Ovary (tissue), 9 donors: ENCODE measurements around the gene IFIT1. TPM values are rescaled to one million over a fixed set of nuclear protein-coding genes. Genes with fewer than 3 reads are reported as not detected.

ENCODE experiments used
- DNase-seq, 5 donors: peaks; one replicate each; pipeline ENCODE4 v3.0.0-alpha.2; 2019 to 2020
- H3K27ac ChIP-seq, 2 donors: fragments of 200-600 bp; one replicate each; pipeline versions ENCODE4 v1.5.1 to v1.8.0; 2019 to 2022
- H3K27me3 ChIP-seq: fragments of 200-600 bp; one replicate; pipeline ENCODE4 v1.8.0; 2022
- H3K36me3 ChIP-seq: fragments of 200-600 bp; sonication (generic); one replicate; pipeline ENCODE4 v1.5.1; 2019
- H3K4me1 ChIP-seq: one replicate; pipeline ENCODE4 v1.8.1; 2013; ENCODE audit warnings: mild to moderate bottlenecking, moderate library complexity; ENCODE audit not compliant: insufficient read depth
- H3K4me3 ChIP-seq: fragments of 200-600 bp; sonication (generic); one replicate; pipeline ENCODE4 v1.5.1; 2017
- H3K9me3 ChIP-seq, 2 donors: fragments of 200-600 bp in 1 of 2; sonication (generic) in 1 of 2; one replicate each; pipeline versions ENCODE4 v1.5.1 to v1.8.1; 2013 to 2019; ENCODE audit warnings: mild to moderate bottlenecking in 1 of 2, moderate library complexity in 1 of 2
- EP300 ChIP-seq: sonication (generic); formaldehyde crosslinking; IDR thresholded peaks from one replicate; pipeline ENCODE4 v1.6.1; 2017; ENCODE audit warnings: antibody characterized with exemption
- POLR2A ChIP-seq: fragments of 450-650 bp; IDR thresholded peaks from one replicate; pipeline ENCODE4 v1.6.1; 2017; ENCODE audit warnings: antibody characterized with exemption, mild to moderate bottlenecking, moderate library complexity
- WGBS, 3 donors: extraction: QIAGEN DNeasy Blood & Tissue Kit in 1 of 3; methylation state at CpG; one replicate each; pipeline versions ENCODE4 v1.1.5 to v1.1.7; 2013 to 2017; 5-methylcytosine and 5-hydroxymethylcytosine counted together
- intact Hi-C, 4 donors: fragments of 100-400 bp; cut with DNase I; formaldehyde crosslinking; loops; one replicate each; pipeline versions ENCODE4 v1.11.0 to v1.15.1; 2022 to 2023
- polyA plus RNA-seq, 2 donors: library from polyadenylated mRNA; stranded (reverse); fragments of 200-250 nt in 1 of 2; fragments of 350-450 nt in 1 of 2; fragmentation: Illumina TruSeq in 1 of 2; extraction: RNeasy Lipid Tissue Mini Kit (QIAGEN cat#74804) in 1 of 2; gene quantifications; one replicate each; pipeline ENCODE4 v1.2.3, GENCODE V29; 2013 to 2014
- total RNA-seq, 7 donors: library from RNA; depleted of rRNA in 2 of 7; stranded (reverse); fragments of >200 nt in 2 of 7; fragmentation: NEBNext Ultra II Directional in 3 of 7; extraction: Animal tissue kit (Norgen Biotek cat#: 25700) in 3 of 7; gene quantifications; one replicate each; pipeline versions ENCODE4 v1.1.0 to v1.2.4, GENCODE V29; 2016 to 2023
- TF ChIP-seq, protein P1 (sequence below), 3 donors: fragments of 450-650 bp in 2 of 3; fragments of 200-600 bp in 1 of 3; IDR thresholded peaks; one replicate each; pipeline versions ENCODE4 v1.5.1 to v1.8.0; 2016 to 2022; ENCODE audit warnings: antibody characterized with exemption in 3 of 3, mild to moderate bottlenecking in 1 of 3
- donor health status: DM: no; HTN: no; CAD: no; lungs with moderate emphysema.
- donor health status: DM: no; HTN: no; CAD: no.
- donor health status: Bipolar disorder and iron deficiency.
- donor health status: DM: yes; HTN: yes; CAD: no.
- donor health status: DM: no; HTN: no; CAD: no.
- donor health status: DM: yes; HTN: yes; CAD: no.

The IFIT1 gene
- total and polyA plus RNA-seq, 9 donors, result 6.4 to 56.2 (median 12.3) TPM

DNA sequence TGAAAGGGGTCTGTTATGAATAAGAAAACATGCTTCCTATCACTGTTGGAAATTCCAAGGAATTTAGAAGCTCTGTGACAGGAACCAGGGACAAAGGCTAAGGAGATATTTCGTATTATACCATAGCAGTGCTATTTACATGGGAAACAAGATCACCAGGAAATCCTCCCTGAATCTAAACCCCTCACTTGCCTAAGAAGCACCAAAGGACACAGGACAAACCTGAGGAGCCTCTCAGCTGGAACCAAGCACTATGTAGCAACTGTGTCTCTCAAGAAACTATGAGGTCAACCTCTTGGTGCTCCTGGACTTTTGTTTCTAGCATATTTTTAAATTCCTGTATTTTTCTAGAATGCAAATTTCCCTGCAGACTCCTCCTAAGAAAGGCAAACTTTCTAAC is 35.3 kb upstream of the IFIT1 start:
- no peaks in the 10 kb centered on the region for H3K36me3 ChIP-seq
- no peaks in the 10 kb centered on the region for H3K4me1 ChIP-seq
- TF ChIP-seq EP300 (no peak), POLR2A (no peak)
- TF ChIP-seq, protein P1, sequence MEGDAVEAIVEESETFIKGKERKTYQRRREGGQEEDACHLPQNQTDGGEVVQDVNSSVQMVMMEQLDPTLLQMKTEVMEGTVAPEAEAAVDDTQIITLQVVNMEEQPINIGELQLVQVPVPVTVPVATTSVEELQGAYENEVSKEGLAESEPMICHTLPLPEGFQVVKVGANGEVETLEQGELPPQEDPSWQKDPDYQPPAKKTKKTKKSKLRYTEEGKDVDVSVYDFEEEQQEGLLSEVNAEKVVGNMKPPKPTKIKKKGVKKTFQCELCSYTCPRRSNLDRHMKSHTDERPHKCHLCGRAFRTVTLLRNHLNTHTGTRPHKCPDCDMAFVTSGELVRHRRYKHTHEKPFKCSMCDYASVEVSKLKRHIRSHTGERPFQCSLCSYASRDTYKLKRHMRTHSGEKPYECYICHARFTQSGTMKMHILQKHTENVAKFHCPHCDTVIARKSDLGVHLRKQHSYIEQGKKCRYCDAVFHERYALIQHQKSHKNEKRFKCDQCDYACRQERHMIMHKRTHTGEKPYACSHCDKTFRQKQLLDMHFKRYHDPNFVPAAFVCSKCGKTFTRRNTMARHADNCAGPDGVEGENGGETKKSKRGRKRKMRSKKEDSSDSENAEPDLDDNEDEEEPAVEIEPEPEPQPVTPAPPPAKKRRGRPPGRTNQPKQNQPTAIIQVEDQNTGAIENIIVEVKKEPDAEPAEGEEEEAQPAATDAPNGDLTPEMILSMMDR (IDR thresholded peaks at IDR 0.05), result no peak
- H3K27ac ChIP-seq, result no peak overlapping the region
- WGBS, 3 donors, result 56 to 71% (median 60%) methylated on average over 1 of the region's 1 CpG
- intact Hi-C loops, result no loop called here
- H3K27me3 ChIP-seq, result no peaks in the 10 kb centered on the region
- H3K4me3 ChIP-seq, result no peak overlapping the region
- no peaks in the 10 kb centered on the region for H3K9me3 ChIP-seq
- no peak for DNase-seq

DNA sequence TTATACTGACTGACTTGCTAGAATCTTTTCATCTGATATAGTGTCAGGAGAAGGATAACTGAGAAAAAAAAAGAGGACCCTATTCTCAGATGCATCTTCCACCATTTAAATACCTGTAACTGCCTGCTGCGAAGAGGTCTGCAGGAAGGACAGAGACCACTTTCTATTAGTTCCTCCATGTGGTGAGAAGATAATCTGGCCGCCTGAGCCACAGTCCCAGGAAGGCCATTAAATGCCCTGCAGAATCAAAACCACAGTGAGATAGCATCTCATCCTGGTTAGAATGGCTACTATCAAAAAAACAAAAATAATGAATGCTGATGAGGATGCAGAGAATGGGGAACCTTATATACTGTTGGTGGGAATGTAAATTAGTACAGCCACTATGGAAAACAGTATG is 34.4 kb upstream of the IFIT1 start:
- DNase-seq, result no peak
- intact Hi-C loops, result no loop called here
- 92 to 97% (median 96%) methylated on average over 2 of the region's 2 CpGs for WGBS, 3 donors
- H3K9me3 ChIP-seq, result no peaks in the 10 kb centered on the region
- no peaks in the 10 kb centered on the region for H3K4me1 ChIP-seq
- no peak overlapping the region for H3K27ac ChIP-seq
- no peak overlapping the region for H3K4me3 ChIP-seq
- no peaks in the 10 kb centered on the region for H3K27me3 ChIP-seq
- TF ChIP-seq EP300 (no peak), POLR2A (no peak)
- TF ChIP-seq, protein P1 (IDR thresholded peaks at IDR 0.05), result no peak
- no peaks in the 10 kb centered on the region for H3K36me3 ChIP-seq

DNA sequence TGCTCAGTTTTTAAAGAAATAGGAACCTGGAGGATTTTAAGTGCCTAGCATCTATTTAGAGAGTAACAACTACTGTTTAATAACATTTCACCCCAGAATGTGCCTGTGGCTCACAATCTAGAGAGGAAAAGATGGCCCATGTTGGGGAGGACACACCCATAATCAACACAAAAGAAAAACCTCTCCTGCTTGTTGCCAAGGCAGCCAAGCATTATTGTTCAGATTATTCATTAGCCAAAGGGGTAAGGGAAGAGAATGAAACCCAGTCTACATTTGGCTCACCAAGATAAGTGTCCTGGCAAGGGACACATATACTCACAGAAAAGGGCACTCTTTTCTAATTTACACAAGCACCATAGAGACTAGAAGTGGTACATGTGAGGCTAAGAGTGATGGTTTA is 32.3 kb upstream of the IFIT1 start:
- Histone ChIP-seq H3K9me3 (no peaks in the 10 kb centered on the region), H3K4me1 (no peaks in the 10 kb centered on the region), H3K4me3 (no peak overlapping the region), H3K36me3 (no peaks in the 10 kb centered on the region), H3K27me3 (no peaks in the 10 kb centered on the region), H3K27ac (no peak overlapping the region)
- no peak for DNase-seq
- intact Hi-C loops, result no loop called here
- TF ChIP-seq, protein P1 (IDR thresholded peaks at IDR 0.05), result no peak
- no peak for TF ChIP-seq EP300
- no peak for TF ChIP-seq POLR2A

DNA sequence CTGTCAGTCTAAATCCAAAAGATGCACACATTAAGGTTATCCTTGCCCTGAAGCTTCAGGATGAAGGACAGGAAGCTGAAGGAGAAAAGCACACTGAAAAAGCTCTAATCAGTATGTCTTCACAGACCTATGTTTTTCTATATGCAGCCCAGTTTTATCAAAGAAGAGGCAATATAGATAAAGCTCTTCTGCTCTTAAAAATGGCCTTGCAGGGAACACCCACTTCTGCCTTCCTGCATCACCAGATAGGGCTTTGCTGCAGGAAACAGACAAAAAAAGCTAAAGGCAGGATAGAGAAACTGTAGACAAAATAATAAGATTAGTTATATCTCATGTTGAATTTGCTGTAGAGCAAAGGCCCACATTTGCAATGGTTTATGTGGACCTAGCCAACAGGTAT is 29.5 kb upstream of the IFIT1 start:
- intact Hi-C loops, result no loop called here
- DNase-seq, result no peak
- Histone ChIP-seq H3K4me1 (no peaks in the 10 kb centered on the region), H3K4me3 (no peak overlapping the region), H3K36me3 (no peaks in the 10 kb centered on the region), H3K27me3 (no peaks in the 10 kb centered on the region), H3K9me3 (no peaks in the 10 kb centered on the region), H3K27ac (no peak overlapping the region)
- no peak for TF ChIP-seq POLR2A
- TF ChIP-seq, protein P1 (IDR thresholded peaks at IDR 0.05), result no peak
- no peak for TF ChIP-seq EP300
